Coronary artery (tissue), 2 donors: Measurements from ENCODE around the gene FBXO41.

ENCODE experiments used
- DNase-seq: peaks from one replicate; pipeline ENCODE4 v3.0.0-alpha.2; 2017; ENCODE audit warnings: low spot score
- H3K27ac ChIP-seq, 2 donors: fragments of 200-600 bp; sonication (generic); one replicate each; pipeline ENCODE4 v1.5.1; 2016 to 2019
- H3K4me3 ChIP-seq: fragments of 200-600 bp; sonication (generic); 2 replicates; pipeline ENCODE4 v1.5.1; 2016; ENCODE audit warnings: mild to moderate bottlenecking, moderate library complexity
- TF ChIP-seq, protein P1 (sequence below): fragments of 200-600 bp; sonication (generic); IDR thresholded peaks from one replicate; pipeline ENCODE4 v1.5.1; 2019; ENCODE audit warnings: antibody characterized with exemption

FBXO41 gene

GRCh38 chr2:73292906-73293533 lies 8.7 kb upstream of the FBXO41 start:
- TF ChIP-seq, protein P1, sequence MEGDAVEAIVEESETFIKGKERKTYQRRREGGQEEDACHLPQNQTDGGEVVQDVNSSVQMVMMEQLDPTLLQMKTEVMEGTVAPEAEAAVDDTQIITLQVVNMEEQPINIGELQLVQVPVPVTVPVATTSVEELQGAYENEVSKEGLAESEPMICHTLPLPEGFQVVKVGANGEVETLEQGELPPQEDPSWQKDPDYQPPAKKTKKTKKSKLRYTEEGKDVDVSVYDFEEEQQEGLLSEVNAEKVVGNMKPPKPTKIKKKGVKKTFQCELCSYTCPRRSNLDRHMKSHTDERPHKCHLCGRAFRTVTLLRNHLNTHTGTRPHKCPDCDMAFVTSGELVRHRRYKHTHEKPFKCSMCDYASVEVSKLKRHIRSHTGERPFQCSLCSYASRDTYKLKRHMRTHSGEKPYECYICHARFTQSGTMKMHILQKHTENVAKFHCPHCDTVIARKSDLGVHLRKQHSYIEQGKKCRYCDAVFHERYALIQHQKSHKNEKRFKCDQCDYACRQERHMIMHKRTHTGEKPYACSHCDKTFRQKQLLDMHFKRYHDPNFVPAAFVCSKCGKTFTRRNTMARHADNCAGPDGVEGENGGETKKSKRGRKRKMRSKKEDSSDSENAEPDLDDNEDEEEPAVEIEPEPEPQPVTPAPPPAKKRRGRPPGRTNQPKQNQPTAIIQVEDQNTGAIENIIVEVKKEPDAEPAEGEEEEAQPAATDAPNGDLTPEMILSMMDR = no peak

GRCh38 chr2:73292316-73292905 lies 8.1 kb upstream of the FBXO41 start:
- TF ChIP-seq, protein P1 = no peak

More at GRCh38 chr2:73292906-73293533, 8.7 kb upstream of the FBXO41 start:
- Histone ChIP-seq H3K4me3 (peak overlapping the region; percentile 68), H3K27ac (no peak overlapping the region)
- no peak for DNase-seq

DNA sequence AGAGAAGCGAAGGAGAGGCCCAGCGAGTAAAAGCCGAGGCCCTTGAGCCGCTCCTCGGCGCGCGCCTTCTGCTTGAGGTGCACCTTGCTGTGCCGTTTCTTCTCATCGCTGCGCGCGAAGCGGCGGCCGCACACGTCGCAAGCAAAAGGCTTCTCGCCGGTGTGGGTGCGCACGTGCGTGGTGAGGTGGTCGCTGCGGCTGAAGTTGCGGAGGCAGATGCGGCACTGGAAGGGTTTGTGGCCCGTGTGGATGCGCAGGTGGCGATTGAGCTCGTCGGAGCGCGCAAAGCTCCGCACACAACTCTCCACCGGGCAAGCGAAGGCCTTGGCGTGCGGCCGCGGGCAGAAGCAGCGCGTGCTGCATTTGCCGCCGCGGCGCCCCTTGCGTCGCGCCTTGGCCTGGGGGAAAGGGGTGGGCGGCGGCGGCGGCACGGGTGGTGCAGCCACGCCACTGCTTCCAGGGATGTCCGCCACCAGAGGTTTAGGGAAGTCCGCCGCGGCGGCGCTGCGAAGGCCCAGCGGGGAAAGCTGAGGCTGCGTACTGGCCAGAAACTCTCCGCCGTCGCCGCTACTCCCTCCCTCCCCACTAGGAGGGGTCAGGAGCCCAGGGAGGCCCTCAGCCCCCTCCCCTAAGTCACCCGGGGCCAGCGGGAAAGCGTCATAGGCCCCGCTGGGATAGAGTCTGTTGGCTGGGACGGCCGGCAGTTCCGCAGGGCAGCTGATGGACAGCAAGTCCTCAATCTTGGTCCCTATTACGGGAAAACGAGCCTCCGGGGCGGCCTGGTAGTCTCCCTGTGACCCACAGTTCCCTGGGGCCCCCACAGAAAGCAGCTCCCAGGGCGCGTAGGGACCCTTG lies 7.4 kb upstream of the FBXO41 start:
- peak overlapping the region; percentile 52 for H3K4me3 ChIP-seq
- TF ChIP-seq, protein P1 = no peak
- H3K27ac ChIP-seq = no peak overlapping the region
- DNase-seq = no peak

More at GRCh38 chr2:73292316-73292905, 8.1 kb upstream of the FBXO41 start:
- Histone ChIP-seq H3K4me3 (no peak overlapping the region), H3K27ac (no peak overlapping the region)
- DNase-seq = no peak

DNA sequence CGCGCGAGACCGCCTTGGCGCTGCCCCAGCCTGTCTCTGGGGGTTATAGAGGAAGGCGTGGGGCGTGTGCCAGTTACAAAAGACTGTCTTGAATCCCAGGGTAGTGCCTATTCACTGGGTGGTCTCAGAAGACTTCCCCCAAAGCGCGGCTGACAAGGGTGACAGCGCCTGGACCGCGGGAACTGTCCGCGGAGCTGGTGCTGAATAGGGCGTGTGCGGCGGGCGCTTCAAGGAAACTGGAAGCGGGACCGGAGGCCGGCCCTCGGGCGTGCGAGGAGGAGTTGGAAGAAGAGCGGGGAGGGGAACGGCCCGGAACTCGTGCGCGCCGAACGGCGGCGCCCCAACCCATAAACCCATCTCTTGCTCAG lies 6.8 kb upstream of the FBXO41 start:
- TF ChIP-seq, protein P1 = no peak
- no peak overlapping the region for H3K27ac ChIP-seq
- no peak for DNase-seq
- H3K4me3 ChIP-seq = peak overlapping the region; percentile 52

- Histone ChIP-seq H3K4me3 (no peak overlapping the region), H3K27ac (no peak overlapping the region)
- DNase-seq = no peak
- TF ChIP-seq, protein P1 = no peak
Observed at GRCh38 chr2:73290049-73290839, 6.0 kb upstream of the FBXO41 start.

- no peak for DNase-seq
- no peak overlapping the region for H3K27ac ChIP-seq
- H3K4me3 ChIP-seq = no peak overlapping the region
- TF ChIP-seq, protein P1 = no peak
Observed at GRCh38 chr2:73289304-73289703, 5.0 kb upstream of the FBXO41 start.
